ENCODE results near the gene SMIM35.

The SMIM35 gene

GRCh38 chr11:118004543-118005223 is 82.1 kb downstream of the SMIM35 start:
- DNase-seq (ENCODE audit: low read depth, low spot score): no peak
- POLR2A ChIA-PET: no interaction called here
- H3K4me3 ChIP-seq (ENCODE audit: low read depth, low read length): no peak overlapping the region
- TF ChIP-seq, protein P1, sequence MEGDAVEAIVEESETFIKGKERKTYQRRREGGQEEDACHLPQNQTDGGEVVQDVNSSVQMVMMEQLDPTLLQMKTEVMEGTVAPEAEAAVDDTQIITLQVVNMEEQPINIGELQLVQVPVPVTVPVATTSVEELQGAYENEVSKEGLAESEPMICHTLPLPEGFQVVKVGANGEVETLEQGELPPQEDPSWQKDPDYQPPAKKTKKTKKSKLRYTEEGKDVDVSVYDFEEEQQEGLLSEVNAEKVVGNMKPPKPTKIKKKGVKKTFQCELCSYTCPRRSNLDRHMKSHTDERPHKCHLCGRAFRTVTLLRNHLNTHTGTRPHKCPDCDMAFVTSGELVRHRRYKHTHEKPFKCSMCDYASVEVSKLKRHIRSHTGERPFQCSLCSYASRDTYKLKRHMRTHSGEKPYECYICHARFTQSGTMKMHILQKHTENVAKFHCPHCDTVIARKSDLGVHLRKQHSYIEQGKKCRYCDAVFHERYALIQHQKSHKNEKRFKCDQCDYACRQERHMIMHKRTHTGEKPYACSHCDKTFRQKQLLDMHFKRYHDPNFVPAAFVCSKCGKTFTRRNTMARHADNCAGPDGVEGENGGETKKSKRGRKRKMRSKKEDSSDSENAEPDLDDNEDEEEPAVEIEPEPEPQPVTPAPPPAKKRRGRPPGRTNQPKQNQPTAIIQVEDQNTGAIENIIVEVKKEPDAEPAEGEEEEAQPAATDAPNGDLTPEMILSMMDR (IDR thresholded peaks at IDR 0.05; ENCODE audit: insufficient read depth, low read length, missing control alignments): no peak
- CTCF ChIA-PET: no interaction called here

GRCh38 chr11:118003456-118003855 is 83.3 kb downstream of the SMIM35 start:
- H3K4me3 ChIP-seq (ENCODE audit: low read depth, low read length): no peak overlapping the region
- TF ChIP-seq, protein P1 (IDR thresholded peaks at IDR 0.05; ENCODE audit: insufficient read depth, low read length, missing control alignments): no peak
- CTCF ChIA-PET: no interaction called here
- POLR2A ChIA-PET: no interaction called here
- no peak for DNase-seq (ENCODE audit: low read depth, low spot score)

- TF ChIP-seq, protein P1 (IDR thresholded peaks at IDR 0.05; ENCODE audit: insufficient read depth, low read length, missing control alignments): no peak
- DNase-seq (ENCODE audit: low read depth, low spot score): no peak
- ChIA-PET POLR2A (no interaction called here), CTCF (no interaction called here)
- H3K4me3 ChIP-seq (ENCODE audit: low read depth, low read length): no peak overlapping the region
These were observed 84.0 kb downstream of the SMIM35 start for GRCh38 chr11:118002541-118003423.

GRCh38 chr11:118002010-118002540 is 84.7 kb downstream of the SMIM35 start:
- ChIA-PET CTCF (no interaction called here), POLR2A (no interaction called here)
- DNase-seq (ENCODE audit: low read depth, low spot score): no peak
- TF ChIP-seq, protein P1 (IDR thresholded peaks at IDR 0.05; ENCODE audit: insufficient read depth, low read length, missing control alignments): no peak
- no peak overlapping the region for H3K4me3 ChIP-seq (ENCODE audit: low read depth, low read length)

DNA sequence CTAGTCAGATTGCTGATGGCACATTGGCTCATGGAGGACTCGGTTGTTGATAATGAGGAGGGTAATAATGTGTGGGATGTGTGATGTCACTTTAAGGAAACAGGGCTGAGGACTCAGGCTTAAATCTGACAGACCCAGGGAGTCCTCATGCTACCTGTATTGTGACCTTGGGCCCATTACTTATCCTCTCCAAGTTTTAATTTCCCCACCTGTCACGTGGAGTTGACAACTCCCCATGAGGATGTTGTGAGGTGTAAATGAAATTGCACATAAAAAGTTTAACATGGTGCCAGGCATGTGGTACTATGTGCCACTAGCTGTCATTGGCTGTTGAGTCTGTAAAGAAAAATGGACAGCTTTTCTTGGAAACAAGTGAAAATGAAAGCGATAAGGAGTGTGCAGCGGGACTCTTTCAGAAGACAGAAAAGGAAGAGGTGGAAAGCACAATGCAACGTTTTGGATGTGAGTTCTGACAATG is 85.2 kb downstream of the SMIM35 start:
- no peak overlapping the region for H3K4me3 ChIP-seq (ENCODE audit: low read depth, low read length)
- TF ChIP-seq, protein P1 (IDR thresholded peaks at IDR 0.05; ENCODE audit: insufficient read depth, low read length, missing control alignments): no peak
- CTCF ChIA-PET: no interaction called here
- POLR2A ChIA-PET: no interaction called here
- DNase-seq (ENCODE audit: low read depth, low spot score): no peak

GRCh38 chr11:118000850-118001228 is 85.9 kb downstream of the SMIM35 start:
- H3K4me3 ChIP-seq (ENCODE audit: low read depth, low read length): no peak overlapping the region
- ChIA-PET CTCF (no interaction called here), POLR2A (no interaction called here)
- no peak for DNase-seq (ENCODE audit: low read depth, low spot score)
- TF ChIP-seq, protein P1 (IDR thresholded peaks at IDR 0.05; ENCODE audit: insufficient read depth, low read length, missing control alignments): no peak
